H1 (cell line): ENCODE results near the gene COL5A1.

Source experiments
- CHD1 ChIP-seq: IDR thresholded peaks from 2 replicates; pipeline ENCODE4 v1.6.1; 2012; ENCODE audit warnings: low read depth, low read length, improper control_type of control experiment
- PHF8 ChIP-seq: fragments of 200-600 bp; sonication (generic); conservative IDR thresholded peaks from 2 replicates; pipeline ENCODE4 v1.7.1; 2012; ENCODE audit warnings: low read depth, mild to moderate bottlenecking, inconsistent platforms, low read length, moderate library complexity
- POLR2A ChIP-seq, 2 experiments: IDR thresholded peaks; 1 replicate in 1 of 2; 2 replicates in 1 of 2; pipeline ENCODE4 v1.6.1; 2011; ENCODE audit warnings: low read depth in 2 of 2, low read length in 2 of 2, mild to moderate bottlenecking in 2 of 2; ENCODE audit errors: control extremely low read depth in 1 of 2
- TF ChIP-seq, protein P1 (sequence below), 3 experiments: IDR thresholded peaks; 1 replicate in 2 of 3; 2 replicates in 1 of 3; pipeline versions ENCODE4 v1.5.1 to v1.6.1; 2011; ENCODE audit warnings: low read length in 3 of 3, mild to moderate bottlenecking in 3 of 3, inconsistent platforms in 2 of 3, low read depth in 1 of 3, moderate library complexity in 1 of 3; ENCODE audit not compliant: insufficient read depth in 1 of 3; ENCODE audit errors: control extremely low read depth in 1 of 3

DNA sequence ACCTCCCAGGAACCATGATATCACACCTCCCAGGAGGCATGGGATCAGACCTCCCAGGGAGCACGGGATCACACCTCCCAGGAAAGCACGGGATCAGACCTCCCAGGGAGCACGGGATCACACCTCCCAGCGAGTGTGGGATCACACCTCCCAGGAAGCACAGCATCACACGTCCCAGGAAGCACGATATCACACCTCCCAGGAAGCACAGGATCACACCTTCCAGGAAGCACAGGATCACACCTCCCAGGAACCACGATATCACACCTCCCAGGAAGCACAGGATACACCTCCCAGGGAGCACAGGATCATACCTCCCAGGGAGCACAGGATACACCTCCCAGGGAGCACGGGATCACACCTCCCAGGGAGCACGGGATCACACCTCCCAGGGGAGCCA is 209.0 kb downstream of the COL5A1 start:
- TF ChIP-seq, protein P1, sequence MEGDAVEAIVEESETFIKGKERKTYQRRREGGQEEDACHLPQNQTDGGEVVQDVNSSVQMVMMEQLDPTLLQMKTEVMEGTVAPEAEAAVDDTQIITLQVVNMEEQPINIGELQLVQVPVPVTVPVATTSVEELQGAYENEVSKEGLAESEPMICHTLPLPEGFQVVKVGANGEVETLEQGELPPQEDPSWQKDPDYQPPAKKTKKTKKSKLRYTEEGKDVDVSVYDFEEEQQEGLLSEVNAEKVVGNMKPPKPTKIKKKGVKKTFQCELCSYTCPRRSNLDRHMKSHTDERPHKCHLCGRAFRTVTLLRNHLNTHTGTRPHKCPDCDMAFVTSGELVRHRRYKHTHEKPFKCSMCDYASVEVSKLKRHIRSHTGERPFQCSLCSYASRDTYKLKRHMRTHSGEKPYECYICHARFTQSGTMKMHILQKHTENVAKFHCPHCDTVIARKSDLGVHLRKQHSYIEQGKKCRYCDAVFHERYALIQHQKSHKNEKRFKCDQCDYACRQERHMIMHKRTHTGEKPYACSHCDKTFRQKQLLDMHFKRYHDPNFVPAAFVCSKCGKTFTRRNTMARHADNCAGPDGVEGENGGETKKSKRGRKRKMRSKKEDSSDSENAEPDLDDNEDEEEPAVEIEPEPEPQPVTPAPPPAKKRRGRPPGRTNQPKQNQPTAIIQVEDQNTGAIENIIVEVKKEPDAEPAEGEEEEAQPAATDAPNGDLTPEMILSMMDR (IDR thresholded peaks at IDR 0.05; ENCODE audit: control extremely low read depth in 1 of 3, insufficient read depth in 1 of 3, low read depth in 1 of 3, low read length in 3 of 3) = no peak
- TF ChIP-seq CHD1 = no peak
- no peak for TF ChIP-seq POLR2A (IDR thresholded peaks at IDR 0.05; ENCODE audit: control extremely low read depth in 1 of 2, low read depth in 2 of 2, low read length in 2 of 2)
- no peak for TF ChIP-seq PHF8
